Prostate gland (tissue), 2 donors: ENCODE measurements around the gene THEM4. TPM values are rescaled to one million over a fixed set of nuclear protein-coding genes. Genes with fewer than 3 reads are reported as not detected.
"Not testable (repeated sequence)": the region's sequence is repeated elsewhere in the genome, so short reads cannot be mapped to it uniquely, and the experiment has no call there.

Experiments
- DNase-seq: peaks from one replicate; pipeline ENCODE4 v3.0.0-alpha.2; 2019; ENCODE audit warnings: low spot score
- H3K27ac ChIP-seq, 2 donors: fragments of 200-600 bp; sonication (generic); 2 replicates each; pipeline ENCODE4 v1.5.1; 2017 to 2019
- H3K27me3 ChIP-seq: fragments of 200-600 bp; sonication (generic); replicated peaks from 2 replicates; pipeline ENCODE4 v1.5.1; 2019; ENCODE audit not compliant: insufficient read depth
- H3K36me3 ChIP-seq, 2 donors: fragments of 200-600 bp; sonication (generic); 1 replicate in 1 of 2; 2 replicates in 1 of 2; pipeline versions ENCODE4 v1.5.1 to v1.8.1; 2017 to 2019
- H3K4me1 ChIP-seq: fragments of 200-600 bp; sonication (generic); replicated peaks from 2 replicates; pipeline ENCODE4 v1.5.1; 2019
- H3K4me3 ChIP-seq, 2 donors: fragments of 200-600 bp; sonication (generic); 2 replicates each; pipeline ENCODE4 v1.5.1; 2017 to 2019
- H3K9me3 ChIP-seq: fragments of 200-600 bp; sonication (generic); 2 replicates; pipeline ENCODE4 v1.5.1; 2017
- CTCF ChIP-seq, 4 experiments: fragments of 200-600 bp in 2 of 4; fragments of 450-650 bp in 2 of 4; sonication (generic) in 2 of 4; IDR thresholded peaks; 1 replicate in 3 of 4; 2 replicates in 1 of 4; pipeline ENCODE4 v1.5.1; 2016 to 2019; ENCODE audit warnings: antibody characterized with exemption in 4 of 4, mild to moderate bottlenecking in 2 of 4, moderate library complexity in 2 of 4
- POLR2A ChIP-seq: fragments of 450-650 bp; IDR thresholded peaks from one replicate; pipeline ENCODE4 v1.6.1; 2016; ENCODE audit warnings: antibody characterized with exemption, mild to moderate bottlenecking
- POLR2AphosphoS5 ChIP-seq: sonication (generic); formaldehyde crosslinking; IDR thresholded peaks from one replicate; pipeline ENCODE4 v1.6.1; 2017; ENCODE audit warnings: antibody characterized with exemption
- WGBS: methylation state at CpG from one replicate; pipeline ENCODE4 v1.1.5; 2018; 5-methylcytosine and 5-hydroxymethylcytosine counted together
- intact Hi-C: fragments of 100-400 bp; cut with DNase I; formaldehyde crosslinking; loops from one replicate; pipeline ENCODE4 v1.14.2; 2022
- total RNA-seq, 2 donors: library from RNA; depleted of rRNA; stranded (reverse); fragments of >200 nt; gene quantifications; one replicate each; pipeline ENCODE4 v1.1.0, GENCODE V29; 2016

Gene THEM4
- total RNA-seq, 2 donors from 2014 or later = 21.2 to 30.3 TPM

DNA sequence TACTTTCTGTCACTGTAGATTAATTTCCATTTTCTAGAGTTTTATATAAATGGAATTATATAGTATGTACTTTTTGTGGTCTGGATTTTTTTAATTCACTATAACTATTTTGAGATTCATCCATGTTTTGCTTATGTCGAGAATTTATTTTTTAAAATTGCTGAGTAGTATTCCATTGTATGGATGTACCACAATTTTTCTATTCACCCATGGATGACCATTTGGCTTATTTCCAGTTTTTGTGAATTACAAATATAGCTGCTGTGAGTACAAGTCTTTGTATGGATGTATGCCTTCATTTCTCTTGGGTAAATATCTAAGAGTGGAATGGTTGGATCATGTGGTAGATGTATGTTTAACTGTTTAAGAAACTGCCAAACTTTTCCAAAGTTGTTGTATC, 3.7 kb upstream of the THEM4 start:
- DNase-seq = no peak
- Histone ChIP-seq H3K4me1 (no peaks in the 10 kb centered on the region), H3K27ac (no peak overlapping the region), H3K27me3 (no peaks in the 10 kb centered on the region), H3K36me3 (no peaks in the 10 kb centered on the region), H3K9me3 (no peaks in the 10 kb centered on the region), H3K4me3 (no peak overlapping the region)
- WGBS = 97% methylated on average over 1 of the region's 1 CpG
- TF ChIP-seq POLR2AphosphoS5 (no peak), POLR2A (no peak), CTCF (IDR thresholded peaks at IDR 0.05) (no peak)
- intact Hi-C loops = no loop called here

DNA sequence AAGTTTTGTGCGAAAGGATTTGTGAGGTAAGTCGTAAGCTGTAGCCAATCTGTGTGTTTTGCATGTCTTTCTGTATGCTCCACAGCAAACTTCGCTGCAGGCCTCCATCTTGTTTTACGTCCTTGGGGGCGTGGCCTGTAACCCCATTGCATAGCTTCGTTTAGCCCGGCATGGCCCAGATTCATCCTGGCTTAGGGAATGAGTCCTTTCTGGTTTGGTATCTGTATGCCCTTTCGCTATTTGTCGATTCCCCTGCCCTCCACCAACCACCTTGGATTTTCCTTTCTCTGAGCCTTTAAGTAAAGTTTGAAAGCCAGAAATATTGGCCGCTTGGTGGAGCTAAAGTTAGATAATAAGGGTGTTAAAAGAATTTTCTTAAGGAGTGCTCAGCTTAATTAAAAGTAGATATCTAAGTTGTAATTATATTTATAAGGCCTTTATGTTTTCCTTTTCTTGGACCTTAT, 1.1 kb downstream of the THEM4 start:
- intact Hi-C loops = no loop called here
- Histone ChIP-seq H3K27me3 (no peaks in the 10 kb centered on the region), H3K4me3 (no peak overlapping the region)

DNA sequence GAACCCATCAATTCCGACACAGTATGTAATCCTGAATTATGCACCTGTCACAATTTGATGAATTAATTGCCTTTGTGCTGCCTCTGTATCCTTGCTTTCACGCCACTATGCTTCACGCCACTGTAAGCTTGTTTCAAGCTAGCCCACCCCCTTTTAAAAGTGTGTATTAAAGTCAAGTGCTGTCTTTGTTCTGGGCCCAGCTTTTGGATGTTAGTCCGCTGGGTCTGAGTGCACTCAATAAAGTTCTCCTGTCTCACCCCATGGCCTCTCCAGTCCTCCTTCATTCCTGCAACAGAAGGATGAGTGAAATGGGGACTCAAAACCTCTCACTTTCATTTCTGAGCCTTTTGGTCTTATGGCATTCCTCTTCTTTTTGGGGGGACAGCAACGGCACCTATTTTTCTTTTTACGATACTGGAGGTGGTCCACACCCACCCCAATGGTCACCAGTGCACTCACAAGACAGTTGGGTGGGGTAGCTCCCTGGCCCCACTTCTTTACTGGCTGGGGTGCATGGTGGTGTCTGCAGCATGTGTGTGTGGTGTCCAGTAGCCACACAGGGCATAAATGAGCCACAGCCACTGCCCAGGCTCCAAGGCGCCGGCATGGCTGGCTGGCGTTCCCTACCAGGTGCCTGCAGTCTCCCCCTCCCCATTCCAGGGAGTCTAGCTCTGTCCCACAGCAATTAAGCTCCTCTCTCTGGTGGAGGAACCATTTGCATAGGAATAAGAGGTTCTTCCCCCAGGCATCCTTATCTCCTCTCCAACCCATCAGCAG, 1.8 kb downstream of the THEM4 start:
- DNase-seq = no peak
- no peaks in the 10 kb centered on the region for H3K4me1 ChIP-seq
- H3K36me3 ChIP-seq = no peaks in the 10 kb centered on the region
- no peak overlapping the region for H3K4me3 ChIP-seq
- H3K27ac ChIP-seq = no peak overlapping the region
- no peaks in the 10 kb centered on the region for H3K27me3 ChIP-seq
- intact Hi-C loops = no loop called here
- no peaks in the 10 kb centered on the region for H3K9me3 ChIP-seq
- no peak for TF ChIP-seq POLR2A
- TF ChIP-seq CTCF (IDR thresholded peaks at IDR 0.05) = no peak
- no peak for TF ChIP-seq POLR2AphosphoS5
- 90% methylated on average over 9 of the region's 9 CpGs for WGBS

More for the DNA sequence above, 1.1 kb downstream of the THEM4 start:
- Histone ChIP-seq H3K36me3 (no peaks in the 10 kb centered on the region), H3K4me1 (no peaks in the 10 kb centered on the region), H3K27ac (no peak overlapping the region), H3K9me3 (no peaks in the 10 kb centered on the region)
- DNase-seq = no peak
- WGBS = 74% methylated on average over 10 of the region's 10 CpGs
- no peak for TF ChIP-seq POLR2A
- no peak for TF ChIP-seq POLR2AphosphoS5
- no peak for TF ChIP-seq CTCF (IDR thresholded peaks at IDR 0.05)

GRCh38 chr1:151906324-151906645, 3.0 kb downstream of the THEM4 start:
- H3K27me3 ChIP-seq, H3K4me1 ChIP-seq, DNase-seq, intact Hi-C loops, H3K27ac ChIP-seq, H3K36me3 ChIP-seq, H3K9me3 ChIP-seq, H3K4me3 ChIP-seq: not testable (repeated sequence)
- WGBS = over 99% methylated on average over 10 of the region's 14 CpGs

GRCh38 chr1:151905443-151906323, 3.6 kb downstream of the THEM4 start:
- DNase-seq, H3K27ac ChIP-seq, intact Hi-C loops, H3K4me3 ChIP-seq, H3K4me1 ChIP-seq, H3K9me3 ChIP-seq, H3K27me3 ChIP-seq, H3K36me3 ChIP-seq: not testable (repeated sequence)
- 55% methylated on average over 9 of the region's 22 CpGs for WGBS
